Lower leg skin (tissue), 4 donors: ENCODE data around the gene DHDH. TPM values are rescaled to one million over a fixed set of nuclear protein-coding genes. Genes with fewer than 3 reads are reported as not detected.

Source experiments
- DNase-seq, 2 donors: peaks; one replicate each; pipeline ENCODE4 v3.0.0-alpha.2; 2019; ENCODE audit warnings: low spot score in 2 of 2
- H3K4me3 ChIP-seq: fragments of 200-600 bp; sonication (generic); 2 replicates; pipeline ENCODE4 v1.5.1; 2017; ENCODE audit warnings: mild to moderate bottlenecking, low read depth; ENCODE audit not compliant: poor library complexity, severe bottlenecking
- CTCF ChIP-seq, 3 donors: fragments of 450-650 bp; IDR thresholded peaks; one replicate each; pipeline ENCODE4 v1.5.1; 2016; ENCODE audit warnings: antibody characterized with exemption in 3 of 3, mild to moderate bottlenecking in 3 of 3, moderate library complexity in 2 of 3
- POLR2A ChIP-seq, 2 donors: fragments of 450-650 bp; IDR thresholded peaks; one replicate each; pipeline ENCODE4 v1.6.1; 2016 to 2017; ENCODE audit warnings: antibody characterized with exemption in 2 of 2, mild to moderate bottlenecking in 1 of 2, moderate library complexity in 1 of 2
- WGBS, 2 donors: methylation state at CpG; one replicate each; pipeline ENCODE4 v1.1.5; 2018; 5-methylcytosine and 5-hydroxymethylcytosine counted together
- intact Hi-C: fragments of 100-400 bp; cut with DNase I; formaldehyde crosslinking; loops from one replicate; pipeline ENCODE4 v1.15.0; 2023; ENCODE audit warnings: low total_unique reads
- total RNA-seq, 4 donors: library from RNA; depleted of rRNA; stranded (reverse); fragments of >200 nt; gene quantifications; one replicate each; pipeline ENCODE4 v1.1.0, GENCODE V29; 2016

The DHDH gene
- total RNA-seq, 4 donors from 2014 or later: not detected

GRCh38 chr19:48985711-48986110 lies 52.2 kb downstream of the DHDH start:
- intact Hi-C loops: no loop called here
- 91 to 94% methylated on average over 13 of the region's 13 CpGs for WGBS, 2 donors
- TF ChIP-seq CTCF (IDR thresholded peaks at IDR 0.05) (no peak), POLR2A (IDR thresholded peaks at IDR 0.05) (no peak)
- H3K4me3 ChIP-seq: no peak overlapping the region
- DNase-seq: no peak

GRCh38 chr19:48986211-48986610 lies 52.7 kb downstream of the DHDH start:
- DNase-seq: no peak
- 93 to 94% methylated on average over 3 of the region's 3 CpGs for WGBS, 2 donors
- intact Hi-C loops: no loop called here
- no peak for TF ChIP-seq POLR2A (IDR thresholded peaks at IDR 0.05)
- TF ChIP-seq CTCF (IDR thresholded peaks at IDR 0.05): no peak
- H3K4me3 ChIP-seq: no peak overlapping the region

DNA sequence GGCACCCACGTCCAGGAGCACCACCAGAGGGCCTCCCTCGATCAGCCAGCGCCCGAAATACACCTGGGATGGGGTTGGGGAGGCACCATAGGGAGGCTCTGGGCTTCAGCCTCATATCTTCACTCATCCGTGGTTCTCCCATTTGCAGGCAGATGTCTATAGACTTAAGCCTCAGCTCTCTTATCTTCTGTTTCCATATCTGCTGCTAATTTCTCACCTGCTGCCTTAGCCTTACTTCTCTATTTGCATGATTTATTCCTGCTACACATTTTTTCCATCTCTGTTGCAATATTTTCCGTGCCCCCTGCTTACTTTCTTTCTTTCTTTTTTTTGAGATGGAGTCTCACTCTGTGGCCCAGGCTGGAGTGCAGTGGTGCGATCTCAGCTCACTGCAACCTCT lies 53.8 kb downstream of the DHDH start:
- TF ChIP-seq CTCF (IDR thresholded peaks at IDR 0.05) (no peak), POLR2A (IDR thresholded peaks at IDR 0.05) (no peak)
- DNase-seq: no peak
- no peak overlapping the region for H3K4me3 ChIP-seq
- WGBS, 2 donors: 86 to 91% methylated on average over 7 of the region's 7 CpGs
- intact Hi-C loops: no loop called here

DNA sequence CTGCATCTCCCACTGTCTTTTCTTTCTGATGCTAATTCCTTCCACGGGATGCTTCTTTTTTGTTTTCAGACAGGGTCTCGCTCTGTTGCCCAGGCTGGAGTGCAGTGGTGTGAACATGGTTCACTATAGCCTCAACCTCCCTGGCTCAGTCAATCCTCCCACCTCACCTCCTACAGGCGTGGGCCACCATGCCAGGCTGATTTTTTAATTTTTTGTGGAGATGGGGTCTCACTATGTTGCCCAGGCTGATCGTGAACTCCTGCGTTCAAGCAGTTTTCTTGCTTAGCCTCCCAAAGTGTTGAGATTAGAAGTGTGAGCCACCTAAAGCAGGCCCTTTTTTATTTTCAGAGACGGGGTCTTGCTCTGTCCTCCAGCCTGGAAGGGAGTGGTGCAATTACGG lies 54.8 kb downstream of the DHDH start:
- 97% methylated on average over 7 of the region's 7 CpGs for WGBS, 2 donors
- no peak for DNase-seq
- H3K4me3 ChIP-seq: no peak overlapping the region
- intact Hi-C loops: no loop called here
- TF ChIP-seq POLR2A (IDR thresholded peaks at IDR 0.05) (no peak), CTCF (IDR thresholded peaks at IDR 0.05) (no peak)

- intact Hi-C loops: no loop called here
- WGBS, 2 donors: 93 to 95% methylated on average over 9 of the region's 9 CpGs
- TF ChIP-seq CTCF (IDR thresholded peaks at IDR 0.05): no peak
- TF ChIP-seq POLR2A (IDR thresholded peaks at IDR 0.05): no peak
- DNase-seq: no peak
- no peak overlapping the region for H3K4me3 ChIP-seq
Measured at GRCh38 chr19:48988860-48989259, 55.4 kb downstream of the DHDH start.

GRCh38 chr19:48989701-48990291 lies 56.3 kb downstream of the DHDH start:
- no peak for TF ChIP-seq POLR2A (IDR thresholded peaks at IDR 0.05)
- no peak for TF ChIP-seq CTCF (IDR thresholded peaks at IDR 0.05)
- WGBS, 2 donors: 69 to 72% methylated on average over 16 to 17 of the region's 17 CpGs
- no peak for DNase-seq
- intact Hi-C loops: loop anchor here (10.0 kb wide), 1 partner anchor 155 kb away; no protein-coding TSS in a partner anchor
- no peak overlapping the region for H3K4me3 ChIP-seq
